ENCODE data around the gene SLC1A3.

Gene SLC1A3

GRCh38 chr5:36694351-36694750 is 87.9 kb downstream of the SLC1A3 start:
- Histone ChIP-seq H3K9me3 (ENCODE audit: control insufficient read depth, insufficient read depth, low read length) (no peaks in the 10 kb centered on the region), H3K4me3 (ENCODE audit: low read depth, low read length) (no peak overlapping the region), H3K36me3 (ENCODE audit: control insufficient read depth, insufficient read depth, low read length) (no peaks in the 10 kb centered on the region), H3K9ac (ENCODE audit: low read depth, low read length) (no peak overlapping the region), H3K4me1 (ENCODE audit: control insufficient read depth, insufficient read depth, low read length) (peaks cover 3% of the 10 kb centered on the region), H3K27me3 (ENCODE audit: control insufficient read depth, insufficient read depth, low read length) (peaks cover 29% of the 10 kb centered on the region)

- no peak overlapping the region for H3K4me3 ChIP-seq (ENCODE audit: low read depth, low read length)
- no peaks in the 10 kb centered on the region for H3K9me3 ChIP-seq (ENCODE audit: control insufficient read depth, insufficient read depth, low read length)
- peaks cover 29% of the 10 kb centered on the region for H3K27me3 ChIP-seq (ENCODE audit: control insufficient read depth, insufficient read depth, low read length)
These were observed 89.8 kb downstream of the SLC1A3 start for GRCh38 chr5:36696059-36696673.

DNA sequence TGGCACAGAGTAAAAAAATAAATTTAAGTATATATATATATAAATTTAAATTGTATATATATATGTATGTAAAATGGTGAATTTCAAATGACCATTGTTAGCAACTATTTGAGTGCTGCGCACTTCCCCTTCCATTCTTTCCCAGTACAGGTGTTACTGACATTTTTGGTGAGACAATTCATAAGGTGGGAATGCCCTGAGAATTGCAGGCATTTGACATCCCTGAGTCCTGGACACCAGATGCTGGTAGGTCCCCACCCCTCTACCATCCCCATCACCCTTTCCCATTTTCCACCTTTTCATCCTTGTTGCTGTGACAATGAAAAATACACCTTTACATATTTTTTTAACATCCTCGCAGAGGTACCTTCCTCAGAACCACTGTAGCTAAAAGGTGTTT is 91.6 kb downstream of the SLC1A3 start:
- no peaks in the 10 kb centered on the region for H3K36me3 ChIP-seq (ENCODE audit: control insufficient read depth, insufficient read depth, low read length)

More at GRCh38 chr5:36696059-36696673, 89.8 kb downstream of the SLC1A3 start:
- no peaks in the 10 kb centered on the region for H3K36me3 ChIP-seq (ENCODE audit: control insufficient read depth, insufficient read depth, low read length)
- no peaks in the 10 kb centered on the region for H3K4me1 ChIP-seq (ENCODE audit: control insufficient read depth, insufficient read depth, low read length)
- H3K9ac ChIP-seq (ENCODE audit: low read depth, low read length), result no peak overlapping the region

GRCh38 chr5:36701085-36701698 is 94.8 kb downstream of the SLC1A3 start:
- Histone ChIP-seq H3K9ac (ENCODE audit: low read depth, low read length) (no peak overlapping the region), H3K27me3 (ENCODE audit: control insufficient read depth, insufficient read depth, low read length) (peaks cover 2% of the 10 kb centered on the region), H3K4me1 (ENCODE audit: control insufficient read depth, insufficient read depth, low read length) (no peaks in the 10 kb centered on the region), H3K9me3 (ENCODE audit: control insufficient read depth, insufficient read depth, low read length) (no peaks in the 10 kb centered on the region), H3K4me3 (ENCODE audit: low read depth, low read length) (no peak overlapping the region), H3K36me3 (ENCODE audit: control insufficient read depth, insufficient read depth, low read length) (no peaks in the 10 kb centered on the region)

More for the DNA sequence above, 91.6 kb downstream of the SLC1A3 start:
- Histone ChIP-seq H3K27me3 (ENCODE audit: control insufficient read depth, insufficient read depth, low read length) (peaks cover 16% of the 10 kb centered on the region), H3K4me3 (ENCODE audit: low read depth, low read length) (no peak overlapping the region), H3K4me1 (ENCODE audit: control insufficient read depth, insufficient read depth, low read length) (no peaks in the 10 kb centered on the region), H3K9ac (ENCODE audit: low read depth, low read length) (no peak overlapping the region), H3K9me3 (ENCODE audit: control insufficient read depth, insufficient read depth, low read length) (no peaks in the 10 kb centered on the region)

- no peak overlapping the region for H3K9ac ChIP-seq (ENCODE audit: low read depth, low read length)
- H3K4me1 ChIP-seq (ENCODE audit: control insufficient read depth, insufficient read depth, low read length), result no peaks in the 10 kb centered on the region
- no peaks in the 10 kb centered on the region for H3K9me3 ChIP-seq (ENCODE audit: control insufficient read depth, insufficient read depth, low read length)
- H3K4me3 ChIP-seq (ENCODE audit: low read depth, low read length), result no peak overlapping the region
- no peaks in the 10 kb centered on the region for H3K36me3 ChIP-seq (ENCODE audit: control insufficient read depth, insufficient read depth, low read length)
- no peaks in the 10 kb centered on the region for H3K27me3 ChIP-seq (ENCODE audit: control insufficient read depth, insufficient read depth, low read length)
These were observed 96.9 kb downstream of the SLC1A3 start for GRCh38 chr5:36703245-36703860.

GRCh38 chr5:36704131-36704530 is 97.7 kb downstream of the SLC1A3 start:
- no peak overlapping the region for H3K9ac ChIP-seq (ENCODE audit: low read depth, low read length)
- H3K27me3 ChIP-seq (ENCODE audit: control insufficient read depth, insufficient read depth, low read length), result no peaks in the 10 kb centered on the region
- no peaks in the 10 kb centered on the region for H3K36me3 ChIP-seq (ENCODE audit: control insufficient read depth, insufficient read depth, low read length)
- H3K4me1 ChIP-seq (ENCODE audit: control insufficient read depth, insufficient read depth, low read length), result no peaks in the 10 kb centered on the region
- H3K9me3 ChIP-seq (ENCODE audit: control insufficient read depth, insufficient read depth, low read length), result no peaks in the 10 kb centered on the region
- H3K4me3 ChIP-seq (ENCODE audit: low read depth, low read length), result no peak overlapping the region

- no peaks in the 10 kb centered on the region for H3K9me3 ChIP-seq (ENCODE audit: control insufficient read depth, insufficient read depth, low read length)
- no peaks in the 10 kb centered on the region for H3K4me1 ChIP-seq (ENCODE audit: control insufficient read depth, insufficient read depth, low read length)
- no peaks in the 10 kb centered on the region for H3K27me3 ChIP-seq (ENCODE audit: control insufficient read depth, insufficient read depth, low read length)
- H3K4me3 ChIP-seq (ENCODE audit: low read depth, low read length), result no peak overlapping the region
- no peak overlapping the region for H3K9ac ChIP-seq (ENCODE audit: low read depth, low read length)
- no peaks in the 10 kb centered on the region for H3K36me3 ChIP-seq (ENCODE audit: control insufficient read depth, insufficient read depth, low read length)
These were observed 98.6 kb downstream of the SLC1A3 start for GRCh38 chr5:36705055-36705454.

DNA sequence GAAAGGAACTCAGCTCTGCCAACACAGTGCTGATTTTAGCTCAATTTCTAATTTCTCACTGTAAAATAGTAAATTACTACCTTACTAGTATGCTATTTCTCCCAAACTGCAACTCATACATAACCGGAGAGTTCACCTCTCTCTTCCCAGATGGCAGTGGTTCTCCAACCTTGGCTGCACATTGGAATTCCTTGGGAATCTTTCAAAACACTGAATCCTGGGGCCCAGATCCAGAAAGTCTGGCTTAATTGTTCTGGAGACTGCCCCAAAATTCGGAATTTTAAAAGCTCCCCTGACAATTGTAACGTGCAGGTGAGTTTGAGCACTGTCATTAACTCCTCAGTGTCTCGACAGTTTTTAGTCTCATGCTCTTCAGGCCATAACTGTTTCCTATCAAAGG is 100.3 kb downstream of the SLC1A3 start:
- Histone ChIP-seq H3K9me3 (ENCODE audit: control insufficient read depth, insufficient read depth, low read length) (no peaks in the 10 kb centered on the region), H3K27me3 (ENCODE audit: control insufficient read depth, insufficient read depth, low read length) (no peaks in the 10 kb centered on the region), H3K4me1 (ENCODE audit: control insufficient read depth, insufficient read depth, low read length) (no peaks in the 10 kb centered on the region), H3K36me3 (ENCODE audit: control insufficient read depth, insufficient read depth, low read length) (no peaks in the 10 kb centered on the region), H3K4me3 (ENCODE audit: low read depth, low read length) (no peak overlapping the region), H3K9ac (ENCODE audit: low read depth, low read length) (no peak overlapping the region)

DNA sequence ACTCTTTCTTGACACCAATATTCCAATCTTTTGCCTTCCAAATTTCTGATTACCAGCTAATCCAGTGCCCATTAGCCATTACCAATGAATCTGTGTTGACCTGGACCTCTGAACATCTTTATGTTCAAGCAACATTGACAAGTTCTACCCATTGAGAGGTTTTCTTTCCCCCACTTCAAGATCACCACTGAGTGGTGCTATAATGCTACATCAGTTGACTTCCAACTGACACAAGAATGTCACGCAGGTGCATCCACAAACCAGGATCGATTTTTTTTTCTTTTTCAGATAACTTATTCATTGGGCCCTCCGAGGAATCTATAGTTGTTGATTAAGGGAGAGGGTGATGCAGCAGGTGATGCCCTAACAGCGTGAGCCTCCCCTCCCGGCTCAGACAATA is 102.6 kb downstream of the SLC1A3 start:
- H3K9ac ChIP-seq (ENCODE audit: low read depth, low read length), result no peak overlapping the region
- no peaks in the 10 kb centered on the region for H3K27me3 ChIP-seq (ENCODE audit: control insufficient read depth, insufficient read depth, low read length)
- no peak overlapping the region for H3K4me3 ChIP-seq (ENCODE audit: low read depth, low read length)
- H3K9me3 ChIP-seq (ENCODE audit: control insufficient read depth, insufficient read depth, low read length), result no peaks in the 10 kb centered on the region
- H3K36me3 ChIP-seq (ENCODE audit: control insufficient read depth, insufficient read depth, low read length), result no peaks in the 10 kb centered on the region
- no peaks in the 10 kb centered on the region for H3K4me1 ChIP-seq (ENCODE audit: control insufficient read depth, insufficient read depth, low read length)

DNA sequence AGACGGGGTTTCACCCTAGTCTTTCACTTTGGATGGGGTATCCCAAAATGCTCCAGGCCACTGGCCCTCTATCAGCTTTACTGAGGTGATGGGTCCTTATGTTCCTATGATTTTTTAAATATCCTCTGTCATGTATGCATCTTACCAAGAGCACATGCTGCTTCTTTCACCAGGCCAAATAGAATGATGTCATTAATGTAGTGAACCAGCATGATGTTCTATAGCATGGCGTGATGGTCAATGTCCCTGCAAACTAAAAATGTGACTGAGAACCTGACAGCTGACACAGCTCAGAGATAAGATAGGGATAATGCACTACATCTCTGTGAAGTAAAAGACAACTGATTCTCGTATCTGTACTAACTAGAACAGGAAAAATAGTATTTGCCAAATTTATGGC is 103.6 kb downstream of the SLC1A3 start:
- no peaks in the 10 kb centered on the region for H3K4me1 ChIP-seq (ENCODE audit: control insufficient read depth, insufficient read depth, low read length)
- no peaks in the 10 kb centered on the region for H3K9me3 ChIP-seq (ENCODE audit: control insufficient read depth, insufficient read depth, low read length)
- no peaks in the 10 kb centered on the region for H3K27me3 ChIP-seq (ENCODE audit: control insufficient read depth, insufficient read depth, low read length)
- H3K36me3 ChIP-seq (ENCODE audit: control insufficient read depth, insufficient read depth, low read length), result no peaks in the 10 kb centered on the region
- H3K9ac ChIP-seq (ENCODE audit: low read depth, low read length), result no peak overlapping the region
- no peak overlapping the region for H3K4me3 ChIP-seq (ENCODE audit: low read depth, low read length)

GRCh38 chr5:36712706-36713105 is 106.3 kb downstream of the SLC1A3 start:
- Histone ChIP-seq H3K4me3 (ENCODE audit: low read depth, low read length) (no peak overlapping the region), H3K36me3 (ENCODE audit: control insufficient read depth, insufficient read depth, low read length) (no peaks in the 10 kb centered on the region)

DNA sequence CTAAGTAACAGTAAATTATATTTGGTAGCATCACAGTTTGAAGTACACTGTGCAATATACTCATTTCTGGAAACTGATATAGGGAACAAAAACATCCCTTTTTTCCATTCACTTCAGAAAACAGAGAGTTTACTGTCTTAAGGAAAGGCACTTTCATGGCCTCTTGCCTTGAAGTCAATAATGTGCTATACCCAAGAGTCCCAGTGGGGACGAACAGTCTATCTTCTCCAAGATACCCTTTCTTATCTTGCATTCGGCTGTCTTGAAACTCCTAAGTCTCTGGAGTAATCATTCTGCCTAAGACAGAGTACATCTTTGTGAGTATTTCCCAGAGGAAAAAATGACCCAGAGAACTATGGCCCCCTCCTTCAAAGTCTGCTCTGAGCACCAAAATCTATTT is 107.1 kb downstream of the SLC1A3 start:
- no peak overlapping the region for H3K9ac ChIP-seq (ENCODE audit: low read depth, low read length)
- H3K27me3 ChIP-seq (ENCODE audit: control insufficient read depth, insufficient read depth, low read length), result no peaks in the 10 kb centered on the region
- H3K4me3 ChIP-seq (ENCODE audit: low read depth, low read length), result no peak overlapping the region
- H3K9me3 ChIP-seq (ENCODE audit: control insufficient read depth, insufficient read depth, low read length), result no peaks in the 10 kb centered on the region
- H3K36me3 ChIP-seq (ENCODE audit: control insufficient read depth, insufficient read depth, low read length), result no peaks in the 10 kb centered on the region
- H3K4me1 ChIP-seq (ENCODE audit: control insufficient read depth, insufficient read depth, low read length), result no peaks in the 10 kb centered on the region

More at GRCh38 chr5:36712706-36713105, 106.3 kb downstream of the SLC1A3 start:
- Histone ChIP-seq H3K27me3 (ENCODE audit: control insufficient read depth, insufficient read depth, low read length) (no peaks in the 10 kb centered on the region), H3K9ac (ENCODE audit: low read depth, low read length) (no peak overlapping the region), H3K9me3 (ENCODE audit: control insufficient read depth, insufficient read depth, low read length) (no peaks in the 10 kb centered on the region), H3K4me1 (ENCODE audit: control insufficient read depth, insufficient read depth, low read length) (no peaks in the 10 kb centered on the region)

Data from iPS-15b (cell line).